Neural progenitor cell (in vitro differentiated cells): Measurements from ENCODE around the gene CEACAM3. TPM values are rescaled to one million over a fixed set of nuclear protein-coding genes. Genes with fewer than 3 reads are reported as not detected.

Experiments used
- DNase-seq: peaks from one replicate; pipeline ENCODE4 v3.0.0-alpha.2; 2016; ENCODE audit warnings: low spot score
- H2AFZ ChIP-seq: fragments of 200-600 bp; sonication (generic); replicated peaks from 2 replicates; pipeline ENCODE4 v1.6.1; 2016; ENCODE audit warnings: antibody characterized with exemption
- H3F3A ChIP-seq: fragments of 200-600 bp; sonication (generic); 2 replicates; pipeline ENCODE4 v1.6.1; 2016; ENCODE audit warnings: antibody characterized with exemption, low read depth
- H3K27ac ChIP-seq: fragments of 200-600 bp; sonication (generic); 2 replicates; pipeline ENCODE4 v1.5.1; 2016; ENCODE audit warnings: mild to moderate bottlenecking
- H3K27me3 ChIP-seq: fragments of 200-600 bp; sonication (generic); 2 replicates; pipeline ENCODE4 v1.6.1; 2016; ENCODE audit warnings: mild to moderate bottlenecking, moderate library complexity
- H3K36me3 ChIP-seq: fragments of 200-600 bp; sonication (generic); 2 replicates; pipeline ENCODE4 v1.5.1; 2016
- H3K4me1 ChIP-seq: fragments of 200-600 bp; sonication (generic); 2 replicates; pipeline ENCODE4 v1.6.1; 2016; ENCODE audit warnings: mixed run types
- H3K4me2 ChIP-seq: fragments of 200-600 bp; sonication (generic); 2 replicates; pipeline ENCODE4 v1.6.1; 2016
- H3K4me3 ChIP-seq: fragments of 200-600 bp; sonication (generic); 2 replicates; pipeline ENCODE4 v1.5.1; 2016
- H3K79me2 ChIP-seq: fragments of 200-600 bp; sonication (generic); 2 replicates; pipeline ENCODE4 v1.6.1; 2016; ENCODE audit warnings: low read depth
- H3K9ac ChIP-seq: fragments of 200-600 bp; sonication (generic); 2 replicates; pipeline ENCODE4 v1.6.1; 2016
- H3K9me3 ChIP-seq: fragments of 200-600 bp; sonication (generic); 2 replicates; pipeline ENCODE4 v1.5.1; 2016; ENCODE audit warnings: low read depth
- H4K20me1 ChIP-seq: fragments of 200-600 bp; sonication (generic); 2 replicates; pipeline ENCODE4 v1.6.1; 2016; ENCODE audit warnings: low read depth
- H3K27ac Mint-ChIP-seq: 3 replicates; pipeline ENCODE4 v1.8.0; 2021; ENCODE audit warnings: mixed read lengths
- H3K27me3 Mint-ChIP-seq: 2 replicates; pipeline ENCODE4 v1.8.0; 2022; ENCODE audit warnings: low read depth, mild to moderate bottlenecking, inconsistent platforms, moderate library complexity, mixed read lengths; ENCODE audit not compliant: insufficient read depth
- H3K36me3 Mint-ChIP-seq: 3 replicates; pipeline ENCODE4 v1.8.0; 2021; ENCODE audit warnings: mixed read lengths
- H3K4me1 Mint-ChIP-seq: 3 replicates; pipeline ENCODE4 v1.8.0; 2021; ENCODE audit warnings: mixed read lengths
- H3K4me3 Mint-ChIP-seq: 3 replicates; pipeline ENCODE4 v1.8.0; 2021; ENCODE audit warnings: mild to moderate bottlenecking, moderate library complexity, mixed read lengths
- H3K9me3 Mint-ChIP-seq: 3 replicates; pipeline ENCODE4 v1.8.0; 2020; ENCODE audit warnings: mixed read lengths
- CTCF ChIP-seq: fragments of 200-600 bp; sonication (generic); IDR thresholded peaks from 2 replicates; pipeline ENCODE4 v1.5.1; 2017; ENCODE audit warnings: antibody characterized with exemption, mild to moderate bottlenecking
- EZH2 ChIP-seq: fragments of 200-600 bp; sonication (generic); IDR thresholded peaks from 2 replicates; pipeline ENCODE4 v1.6.1; 2017; ENCODE audit warnings: antibody characterized with exemption, mild to moderate bottlenecking, moderate library complexity
- EZH2phosphoT487 ChIP-seq: fragments of 200-600 bp; sonication (generic); IDR thresholded peaks from 2 replicates; pipeline ENCODE4 v1.6.1; 2017; ENCODE audit warnings: antibody characterized with exemption
- total RNA-seq: library from RNA; depleted of rRNA; stranded (reverse); fragments of >200 nt; gene quantifications from 2 replicates; pipeline ENCODE4 v1.2.3, GENCODE V29; 2015; ENCODE audit warnings: low replicate concordance

CEACAM3 gene
- total RNA-seq, 1 donor from 2014 or later, result not detected

GRCh38 chr19:41771410-41771809 is 25.0 kb upstream of the CEACAM3 start:
- no peak overlapping the region for H3K27ac ChIP-seq
- Mint-ChIP-seq H3K27ac (no peak overlapping the region), H3K9me3 (no peaks in the 10 kb centered on the region), H3K4me1 (no peaks in the 10 kb centered on the region), H3K36me3 (no peaks in the 10 kb centered on the region), H3K4me3 (no peak overlapping the region), H3K27me3 (peaks cover 2% of the 10 kb centered on the region)
- H3K4me2 ChIP-seq, result no peak overlapping the region
- no peak overlapping the region for H3K4me3 ChIP-seq
- H3K4me1 ChIP-seq, result no peaks in the 10 kb centered on the region
- H3F3A ChIP-seq, result no peaks in the 10 kb centered on the region
- no peaks in the 10 kb centered on the region for H3K27me3 ChIP-seq
- H3K36me3 ChIP-seq, result no peaks in the 10 kb centered on the region
- H4K20me1 ChIP-seq, result no peaks in the 10 kb centered on the region
- no peak overlapping the region for H3K9ac ChIP-seq
- no peak for DNase-seq
- no peaks in the 10 kb centered on the region for H3K79me2 ChIP-seq
- TF ChIP-seq EZH2, result no peak
- no peak for TF ChIP-seq EZH2phosphoT487
- no peak for TF ChIP-seq CTCF
- no peak overlapping the region for H2AFZ ChIP-seq
- H3K9me3 ChIP-seq, result no peaks in the 10 kb centered on the region

GRCh38 chr19:41774515-41774980 is 21.8 kb upstream of the CEACAM3 start:
- H3K27ac ChIP-seq, result no peak overlapping the region
- no peaks in the 10 kb centered on the region for H4K20me1 ChIP-seq
- no peak for DNase-seq
- no peaks in the 10 kb centered on the region for H3K9me3 ChIP-seq
- no peaks in the 10 kb centered on the region for H3K27me3 Mint-ChIP-seq
- no peak overlapping the region for H3K4me3 ChIP-seq
- no peaks in the 10 kb centered on the region for H3K4me1 ChIP-seq
- no peak overlapping the region for H2AFZ ChIP-seq
- no peaks in the 10 kb centered on the region for H3F3A ChIP-seq
- no peaks in the 10 kb centered on the region for H3K36me3 ChIP-seq
- no peak overlapping the region for H3K4me2 ChIP-seq
- no peaks in the 10 kb centered on the region for H3K4me1 Mint-ChIP-seq
- H3K27ac Mint-ChIP-seq, result no peak overlapping the region
- H3K27me3 ChIP-seq, result no peaks in the 10 kb centered on the region
- no peak for TF ChIP-seq CTCF
- TF ChIP-seq EZH2phosphoT487, result no peak
- TF ChIP-seq EZH2, result no peak
- no peaks in the 10 kb centered on the region for H3K79me2 ChIP-seq
- no peaks in the 10 kb centered on the region for H3K9me3 Mint-ChIP-seq
- no peaks in the 10 kb centered on the region for H3K36me3 Mint-ChIP-seq
- H3K4me3 Mint-ChIP-seq, result no peak overlapping the region
- H3K9ac ChIP-seq, result no peak overlapping the region

- no peaks in the 10 kb centered on the region for H3F3A ChIP-seq
- H3K27me3 ChIP-seq, result no peaks in the 10 kb centered on the region
- H3K36me3 Mint-ChIP-seq, result no peaks in the 10 kb centered on the region
- no peak for DNase-seq
- no peak overlapping the region for H3K4me2 ChIP-seq
- no peaks in the 10 kb centered on the region for H3K36me3 ChIP-seq
- no peaks in the 10 kb centered on the region for H3K9me3 Mint-ChIP-seq
- H3K27ac Mint-ChIP-seq, result no peak overlapping the region
- H3K9ac ChIP-seq, result no peak overlapping the region
- H3K4me1 ChIP-seq, result no peaks in the 10 kb centered on the region
- H3K4me3 ChIP-seq, result no peak overlapping the region
- no peak overlapping the region for H2AFZ ChIP-seq
- H4K20me1 ChIP-seq, result no peaks in the 10 kb centered on the region
- H3K79me2 ChIP-seq, result no peaks in the 10 kb centered on the region
- H3K27ac ChIP-seq, result no peak overlapping the region
- no peak for TF ChIP-seq CTCF
- no peak for TF ChIP-seq EZH2
- no peak for TF ChIP-seq EZH2phosphoT487
- no peak overlapping the region for H3K4me3 Mint-ChIP-seq
- H3K4me1 Mint-ChIP-seq, result no peaks in the 10 kb centered on the region
- H3K27me3 Mint-ChIP-seq, result peaks cover 4% of the 10 kb centered on the region
- H3K9me3 ChIP-seq, result no peaks in the 10 kb centered on the region
Observed at GRCh38 chr19:41776700-41777099, 19.7 kb upstream of the CEACAM3 start.
